GM23338 (cell line): ENCODE measurements around the gene SPATA4. TPM values are rescaled to one million over a fixed set of nuclear protein-coding genes. Genes with fewer than 3 reads are reported as not detected.

Experiments used
- ATAC-seq: fragments of 200-7000 bp; cut with Tn5 transposase; 3 replicates; pipeline ENCODE4 v1.9.1; 2020
- DNase-seq: peaks from one replicate; pipeline ENCODE4 v3.0.0-alpha.2; 2015; ENCODE audit warnings: low spot score
- H2AFZ ChIP-seq: fragments of 200-600 bp; sonication (generic); 2 replicates; pipeline ENCODE4 v1.8.0; 2016; ENCODE audit warnings: antibody characterized with exemption, mild to moderate bottlenecking, moderate library complexity
- H3F3A ChIP-seq: fragments of 200-600 bp; sonication (generic); replicated peaks from 2 replicates; pipeline ENCODE4 v1.8.0; 2017; ENCODE audit warnings: antibody characterized with exemption, mixed run types, low read depth
- H3K27ac ChIP-seq: fragments of 200-600 bp; sonication (generic); 2 replicates; pipeline ENCODE4 v1.6.1; 2016; ENCODE audit warnings: low read depth
- H3K27me3 ChIP-seq: fragments of 200-600 bp; sonication (generic); 2 replicates; pipeline ENCODE4 v1.8.0; 2016; ENCODE audit warnings: mild to moderate bottlenecking, mixed run types, moderate library complexity; ENCODE audit not compliant: insufficient read depth
- H3K36me3 ChIP-seq: fragments of 200-600 bp; sonication (generic); 2 replicates; pipeline ENCODE4 v1.8.0; 2016; ENCODE audit warnings: mild to moderate bottlenecking; ENCODE audit not compliant: insufficient read depth
- H3K4me1 ChIP-seq: fragments of 200-600 bp; sonication (generic); 2 replicates; pipeline ENCODE4 v1.8.0; 2016; ENCODE audit warnings: mild to moderate bottlenecking, moderate library complexity; ENCODE audit not compliant: insufficient read depth
- H3K4me2 ChIP-seq: fragments of 200-600 bp; sonication (generic); 2 replicates; pipeline ENCODE4 v1.7.1; 2017; ENCODE audit warnings: mixed run types
- H3K4me3 ChIP-seq: fragments of 200-600 bp; sonication (generic); 2 replicates; pipeline ENCODE4 v1.6.1; 2016; ENCODE audit warnings: mixed run types
- H3K79me2 ChIP-seq: fragments of 200-600 bp; sonication (generic); replicated peaks from 2 replicates; pipeline ENCODE4 v1.8.0; 2017; ENCODE audit warnings: mild to moderate bottlenecking; ENCODE audit not compliant: insufficient read depth
- H3K9me2 ChIP-seq: fragments of 200-600 bp; sonication (generic); 2 replicates; pipeline ENCODE4 v1.8.0; 2017; ENCODE audit not compliant: insufficient read depth
- H4K20me1 ChIP-seq: fragments of 200-600 bp; sonication (generic); replicated peaks from 2 replicates; pipeline ENCODE4 v1.8.0; 2017; ENCODE audit warnings: mild to moderate bottlenecking; ENCODE audit not compliant: insufficient read depth
- H3K27ac Mint-ChIP-seq: 2 replicates; pipeline ENCODE4 v1.8.0; 2020; ENCODE audit warnings: inconsistent platforms, mild to moderate bottlenecking, moderate library complexity, mixed read lengths
- H3K27me3 Mint-ChIP-seq: 3 replicates; pipeline ENCODE4 v1.8.0; 2022; ENCODE audit warnings: low read depth, mild to moderate bottlenecking, moderate library complexity, mixed read lengths, inconsistent platforms; ENCODE audit not compliant: insufficient read depth, poor library complexity
- H3K36me3 Mint-ChIP-seq: 3 replicates; pipeline ENCODE4 v1.8.0; 2021; ENCODE audit warnings: low read depth, mild to moderate bottlenecking, inconsistent platforms, moderate library complexity, mixed read lengths
- H3K4me1 Mint-ChIP-seq: 3 replicates; pipeline ENCODE4 v1.8.0; 2020; ENCODE audit warnings: mild to moderate bottlenecking, inconsistent platforms, mixed read lengths
- H3K4me3 Mint-ChIP-seq: 3 replicates; pipeline ENCODE4 v1.8.0; 2021; ENCODE audit warnings: moderate library complexity, mild to moderate bottlenecking, inconsistent platforms, mixed read lengths
- H3K9me3 Mint-ChIP-seq: 3 replicates; pipeline ENCODE4 v1.8.0; 2020; ENCODE audit warnings: moderate library complexity, mild to moderate bottlenecking, inconsistent platforms, mixed read lengths
- CREB1 ChIP-seq: fragments of 250-450 bp; sonication (Bioruptor Pico); IDR thresholded peaks from 2 replicates; pipeline ENCODE4 v1.5.0; 2020; ENCODE audit warnings: low read depth, mild to moderate bottlenecking, moderate library complexity
- ETS1 ChIP-seq: IDR thresholded peaks from 2 replicates; pipeline ENCODE4 v1.6.1; 2016; ENCODE audit warnings: antibody characterized with exemption
- EZH2phosphoT487 ChIP-seq: fragments of 200-600 bp; sonication (generic); IDR thresholded peaks from one replicate; pipeline ENCODE4 v1.8.1; 2018; ENCODE audit warnings: antibody characterized with exemption; ENCODE audit not compliant: unreplicated experiment
- JUNB ChIP-seq: IDR thresholded peaks from one replicate; pipeline ENCODE4 v1.6.1; 2016; ENCODE audit warnings: antibody characterized with exemption; ENCODE audit not compliant: unreplicated experiment
- STAT1 ChIP-seq: IDR thresholded peaks from one replicate; pipeline ENCODE4 v1.6.1; 2016; ENCODE audit warnings: antibody characterized with exemption; ENCODE audit not compliant: unreplicated experiment
- ZNF114 ChIP-seq: fragments of 250-450 bp; sonication (Bioruptor Pico); IDR thresholded peaks from 2 replicates; pipeline ENCODE4 v1.5.0; 2020; ENCODE audit warnings: mild to moderate bottlenecking, moderate library complexity
- ZNF331 ChIP-seq: fragments of 250-450 bp; sonication (Bioruptor Pico); IDR thresholded peaks from 2 replicates; pipeline ENCODE4 v1.5.0; 2020; ENCODE audit warnings: low read depth, mild to moderate bottlenecking, moderate library complexity
- polyA plus RNA-seq: library from polyadenylated mRNA; unstranded; fragments of >200 nt; fragmentation: Nextera tagmentation; extraction: Ambion mirVana; gene quantifications from 2 replicates; pipeline ENCODE4 v1.2.1, GENCODE V29; 2016
- total RNA-seq: library from RNA; depleted of rRNA; stranded (reverse); fragments of >200 nt; shearing (Covaris generic); gene quantifications from 2 replicates; pipeline ENCODE4 v1.2.3, GENCODE V29; 2014
- TF ChIP-seq, protein P1 (sequence below), 2 experiments: fragments of 200-600 bp in 1 of 2; sonication (generic) in 1 of 2; conservative IDR thresholded peaks; 2 replicates each; pipeline versions ENCODE4 v1.5.1 to v1.6.1; 2016 to 2017; ENCODE audit warnings: antibody characterized with exemption in 2 of 2, low read depth in 2 of 2, mild to moderate bottlenecking in 2 of 2, moderate library complexity in 1 of 2
- TF ChIP-seq, protein P2 (sequence below): fragments of 250-450 bp; sonication (Bioruptor Pico); IDR thresholded peaks from 2 replicates; pipeline ENCODE4 v1.5.0; 2020; ENCODE audit warnings: mild to moderate bottlenecking, moderate library complexity

SPATA4 gene
- total and polyA plus RNA-seq, 2 experiments from 2014 or later: not detected

- ATAC-seq (no peak), DNase-seq (no peak)
- Mint-ChIP-seq H3K9me3 (no peaks in the 10 kb centered on the region; the same call in 2 of the 3 replicates), H3K36me3 (no peaks in the 10 kb centered on the region), H3K4me1 (no peaks in the 10 kb centered on the region), H3K27ac (no peak overlapping the region), H3K4me3 (no peak overlapping the region), H3K27me3 (no peaks in the 10 kb centered on the region)
- H2AFZ ChIP-seq: no peak overlapping the region
- H3K79me2 ChIP-seq: no peaks in the 10 kb centered on the region
- H3K9me2 ChIP-seq: no peaks in the 10 kb centered on the region
- no peaks in the 10 kb centered on the region for H4K20me1 ChIP-seq
- no peaks in the 10 kb centered on the region for H3K27me3 ChIP-seq
- H3K4me2 ChIP-seq: no peak overlapping the region
- H3K4me3 ChIP-seq: no peak overlapping the region
- no peak overlapping the region for H3K27ac ChIP-seq
- no peaks in the 10 kb centered on the region for H3K36me3 ChIP-seq
- H3K4me1 ChIP-seq: peaks cover 3% of the 10 kb centered on the region; the same call in 1 of the 2 replicates
- H3F3A ChIP-seq: no peaks in the 10 kb centered on the region
- TF ChIP-seq STAT1 (no peak), CREB1 (no peak), ETS1 (no peak), EZH2phosphoT487 (no peak), ZNF114 (CRISPR knock-in tag) (no peak), JUNB (no peak), ZNF331 (no peak)
- TF ChIP-seq, protein P1, sequence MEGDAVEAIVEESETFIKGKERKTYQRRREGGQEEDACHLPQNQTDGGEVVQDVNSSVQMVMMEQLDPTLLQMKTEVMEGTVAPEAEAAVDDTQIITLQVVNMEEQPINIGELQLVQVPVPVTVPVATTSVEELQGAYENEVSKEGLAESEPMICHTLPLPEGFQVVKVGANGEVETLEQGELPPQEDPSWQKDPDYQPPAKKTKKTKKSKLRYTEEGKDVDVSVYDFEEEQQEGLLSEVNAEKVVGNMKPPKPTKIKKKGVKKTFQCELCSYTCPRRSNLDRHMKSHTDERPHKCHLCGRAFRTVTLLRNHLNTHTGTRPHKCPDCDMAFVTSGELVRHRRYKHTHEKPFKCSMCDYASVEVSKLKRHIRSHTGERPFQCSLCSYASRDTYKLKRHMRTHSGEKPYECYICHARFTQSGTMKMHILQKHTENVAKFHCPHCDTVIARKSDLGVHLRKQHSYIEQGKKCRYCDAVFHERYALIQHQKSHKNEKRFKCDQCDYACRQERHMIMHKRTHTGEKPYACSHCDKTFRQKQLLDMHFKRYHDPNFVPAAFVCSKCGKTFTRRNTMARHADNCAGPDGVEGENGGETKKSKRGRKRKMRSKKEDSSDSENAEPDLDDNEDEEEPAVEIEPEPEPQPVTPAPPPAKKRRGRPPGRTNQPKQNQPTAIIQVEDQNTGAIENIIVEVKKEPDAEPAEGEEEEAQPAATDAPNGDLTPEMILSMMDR (conservative IDR thresholded peaks at IDR 0.05; ENCODE audit: low read depth in 2 of 2): no peak
- TF ChIP-seq, protein P2, sequence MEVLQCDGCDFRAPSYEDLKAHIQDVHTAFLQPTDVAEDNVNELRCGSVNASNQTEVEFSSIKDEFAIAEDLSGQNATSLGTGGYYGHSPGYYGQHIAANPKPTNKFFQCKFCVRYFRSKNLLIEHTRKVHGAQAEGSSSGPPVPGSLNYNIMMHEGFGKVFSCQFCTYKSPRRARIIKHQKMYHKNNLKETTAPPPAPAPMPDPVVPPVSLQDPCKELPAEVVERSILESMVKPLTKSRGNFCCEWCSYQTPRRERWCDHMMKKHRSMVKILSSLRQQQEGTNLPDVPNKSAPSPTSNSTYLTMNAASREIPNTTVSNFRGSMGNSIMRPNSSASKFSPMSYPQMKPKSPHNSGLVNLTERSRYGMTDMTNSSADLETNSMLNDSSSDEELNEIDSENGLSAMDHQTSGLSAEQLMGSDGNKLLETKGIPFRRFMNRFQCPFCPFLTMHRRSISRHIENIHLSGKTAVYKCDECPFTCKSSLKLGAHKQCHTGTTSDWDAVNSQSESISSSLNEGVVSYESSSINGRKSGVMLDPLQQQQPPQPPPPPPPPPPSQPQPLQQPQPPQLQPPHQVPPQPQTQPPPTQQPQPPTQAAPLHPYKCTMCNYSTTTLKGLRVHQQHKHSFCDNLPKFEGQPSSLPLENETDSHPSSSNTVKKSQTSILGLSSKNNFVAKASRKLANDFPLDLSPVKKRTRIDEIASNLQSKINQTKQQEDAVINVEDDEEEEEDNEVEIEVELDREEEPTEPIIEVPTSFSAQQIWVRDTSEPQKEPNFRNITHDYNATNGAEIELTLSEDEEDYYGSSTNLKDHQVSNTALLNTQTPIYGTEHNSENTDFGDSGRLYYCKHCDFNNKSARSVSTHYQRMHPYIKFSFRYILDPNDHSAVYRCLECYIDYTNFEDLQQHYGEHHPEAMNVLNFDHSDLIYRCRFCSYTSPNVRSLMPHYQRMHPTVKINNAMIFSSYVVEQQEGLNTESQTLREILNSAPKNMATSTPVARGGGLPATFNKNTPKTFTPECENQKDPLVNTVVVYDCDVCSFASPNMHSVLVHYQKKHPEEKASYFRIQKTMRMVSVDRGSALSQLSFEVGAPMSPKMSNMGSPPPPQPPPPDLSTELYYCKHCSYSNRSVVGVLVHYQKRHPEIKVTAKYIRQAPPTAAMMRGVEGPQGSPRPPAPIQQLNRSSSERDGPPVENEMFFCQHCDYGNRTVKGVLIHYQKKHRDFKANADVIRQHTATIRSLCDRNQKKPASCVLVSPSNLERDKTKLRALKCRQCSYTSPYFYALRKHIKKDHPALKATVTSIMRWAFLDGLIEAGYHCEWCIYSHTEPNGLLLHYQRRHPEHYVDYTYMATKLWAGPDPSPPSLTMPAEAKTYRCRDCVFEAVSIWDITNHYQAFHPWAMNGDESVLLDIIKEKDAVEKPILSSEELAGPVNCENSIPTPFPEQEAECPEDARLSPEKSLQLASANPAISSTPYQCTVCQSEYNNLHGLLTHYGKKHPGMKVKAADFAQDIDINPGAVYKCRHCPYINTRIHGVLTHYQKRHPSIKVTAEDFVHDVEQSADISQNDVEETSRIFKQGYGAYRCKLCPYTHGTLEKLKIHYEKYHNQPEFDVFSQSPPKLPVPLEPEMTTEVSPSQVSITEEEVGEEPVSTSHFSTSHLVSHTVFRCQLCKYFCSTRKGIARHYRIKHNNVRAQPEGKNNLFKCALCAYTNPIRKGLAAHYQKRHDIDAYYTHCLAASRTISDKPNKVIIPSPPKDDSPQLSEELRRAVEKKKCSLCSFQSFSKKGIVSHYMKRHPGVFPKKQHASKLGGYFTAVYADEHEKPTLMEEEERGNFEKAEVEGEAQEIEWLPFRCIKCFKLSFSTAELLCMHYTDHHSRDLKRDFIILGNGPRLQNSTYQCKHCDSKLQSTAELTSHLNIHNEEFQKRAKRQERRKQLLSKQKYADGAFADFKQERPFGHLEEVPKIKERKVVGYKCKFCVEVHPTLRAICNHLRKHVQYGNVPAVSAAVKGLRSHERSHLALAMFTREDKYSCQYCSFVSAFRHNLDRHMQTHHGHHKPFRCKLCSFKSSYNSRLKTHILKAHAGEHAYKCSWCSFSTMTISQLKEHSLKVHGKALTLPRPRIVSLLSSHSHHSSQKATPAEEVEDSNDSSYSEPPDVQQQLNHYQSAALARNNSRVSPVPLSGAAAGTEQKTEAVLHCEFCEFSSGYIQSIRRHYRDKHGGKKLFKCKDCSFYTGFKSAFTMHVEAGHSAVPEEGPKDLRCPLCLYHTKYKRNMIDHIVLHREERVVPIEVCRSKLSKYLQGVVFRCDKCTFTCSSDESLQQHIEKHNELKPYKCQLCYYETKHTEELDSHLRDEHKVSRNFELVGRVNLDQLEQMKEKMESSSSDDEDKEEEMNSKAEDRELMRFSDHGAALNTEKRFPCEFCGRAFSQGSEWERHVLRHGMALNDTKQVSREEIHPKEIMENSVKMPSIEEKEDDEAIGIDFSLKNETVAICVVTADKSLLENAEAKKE: no peak
Measured at GRCh38 chr4:176139518-176139917, 55.9 kb downstream of the SPATA4 start.
